ENCODE data around the gene CNTN4.

CNTN4 gene

DNA sequence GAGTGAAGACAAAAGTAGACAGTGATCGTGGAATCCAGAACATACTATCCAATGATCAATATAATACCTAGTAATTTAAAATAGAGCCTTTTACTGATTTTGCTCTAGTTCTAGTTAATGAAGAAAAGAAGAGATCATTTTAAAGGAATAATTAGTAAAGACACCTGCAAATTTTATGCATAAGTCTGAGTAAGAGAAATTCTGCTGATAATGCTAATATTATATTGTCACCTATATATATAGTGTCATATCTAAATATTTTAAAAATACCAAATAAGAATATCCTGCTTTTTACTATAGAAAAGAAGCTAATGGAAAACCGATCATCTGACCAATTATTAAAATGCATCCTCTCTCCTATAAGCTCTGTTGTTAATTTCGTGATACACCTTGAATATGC is 152.1 kb downstream of the CNTN4 start:
- H3K4me3 ChIP-seq (ENCODE audit: low read depth, low read length): no peak overlapping the region
- TF ChIP-seq, protein P1, sequence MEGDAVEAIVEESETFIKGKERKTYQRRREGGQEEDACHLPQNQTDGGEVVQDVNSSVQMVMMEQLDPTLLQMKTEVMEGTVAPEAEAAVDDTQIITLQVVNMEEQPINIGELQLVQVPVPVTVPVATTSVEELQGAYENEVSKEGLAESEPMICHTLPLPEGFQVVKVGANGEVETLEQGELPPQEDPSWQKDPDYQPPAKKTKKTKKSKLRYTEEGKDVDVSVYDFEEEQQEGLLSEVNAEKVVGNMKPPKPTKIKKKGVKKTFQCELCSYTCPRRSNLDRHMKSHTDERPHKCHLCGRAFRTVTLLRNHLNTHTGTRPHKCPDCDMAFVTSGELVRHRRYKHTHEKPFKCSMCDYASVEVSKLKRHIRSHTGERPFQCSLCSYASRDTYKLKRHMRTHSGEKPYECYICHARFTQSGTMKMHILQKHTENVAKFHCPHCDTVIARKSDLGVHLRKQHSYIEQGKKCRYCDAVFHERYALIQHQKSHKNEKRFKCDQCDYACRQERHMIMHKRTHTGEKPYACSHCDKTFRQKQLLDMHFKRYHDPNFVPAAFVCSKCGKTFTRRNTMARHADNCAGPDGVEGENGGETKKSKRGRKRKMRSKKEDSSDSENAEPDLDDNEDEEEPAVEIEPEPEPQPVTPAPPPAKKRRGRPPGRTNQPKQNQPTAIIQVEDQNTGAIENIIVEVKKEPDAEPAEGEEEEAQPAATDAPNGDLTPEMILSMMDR (IDR thresholded peaks at IDR 0.05; ENCODE audit: low read depth, low read length, missing control alignments): no peak
- no peak for DNase-seq (ENCODE audit: low read depth)

DNA sequence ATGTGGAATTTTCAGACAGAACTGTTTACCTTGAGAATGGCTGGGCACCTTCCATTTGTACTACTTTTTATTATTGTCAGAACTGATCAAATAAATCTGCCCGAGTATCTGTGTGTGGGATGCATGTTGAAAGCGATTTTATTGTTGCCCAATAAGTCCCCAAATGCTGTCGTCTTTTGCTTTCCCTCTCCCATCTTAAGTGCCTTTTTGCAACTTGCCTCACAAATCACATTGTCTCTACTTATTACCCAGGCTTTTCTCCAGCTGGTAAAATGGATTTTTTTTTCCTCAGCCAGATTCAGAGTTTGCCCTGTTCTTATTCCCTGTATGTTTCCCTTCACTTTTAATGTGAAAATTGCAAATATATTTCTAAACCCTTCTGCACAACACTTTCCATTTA is 163.1 kb downstream of the CNTN4 start:
- no peak for DNase-seq (ENCODE audit: low read depth)
- no peak overlapping the region for H3K4me3 ChIP-seq (ENCODE audit: low read depth, low read length)
- TF ChIP-seq, protein P1 (IDR thresholded peaks at IDR 0.05; ENCODE audit: low read depth, low read length, missing control alignments): no peak

DNA sequence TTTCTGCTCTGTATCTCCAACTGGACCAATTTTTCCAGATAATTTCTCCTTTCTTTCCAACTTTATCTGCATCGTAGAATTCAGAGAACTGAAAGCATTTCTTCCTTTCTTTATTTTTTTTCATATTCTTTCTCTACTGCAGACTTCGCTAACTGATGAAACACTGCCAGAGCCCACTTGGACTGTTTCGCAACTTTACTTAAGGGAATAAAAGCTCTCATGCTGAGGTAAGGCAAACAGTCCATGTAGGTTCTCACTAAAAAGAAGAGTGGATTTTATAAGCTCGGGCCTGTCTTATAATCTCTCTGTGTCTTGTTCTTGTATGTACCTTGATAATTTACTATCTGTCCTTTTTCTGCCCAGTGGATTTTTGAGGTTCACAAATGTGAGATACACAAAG is 163.5 kb downstream of the CNTN4 start:
- DNase-seq (ENCODE audit: low read depth): no peak
- H3K4me3 ChIP-seq (ENCODE audit: low read depth, low read length): no peak overlapping the region
- TF ChIP-seq, protein P1 (IDR thresholded peaks at IDR 0.05; ENCODE audit: low read depth, low read length, missing control alignments): no peak

DNA sequence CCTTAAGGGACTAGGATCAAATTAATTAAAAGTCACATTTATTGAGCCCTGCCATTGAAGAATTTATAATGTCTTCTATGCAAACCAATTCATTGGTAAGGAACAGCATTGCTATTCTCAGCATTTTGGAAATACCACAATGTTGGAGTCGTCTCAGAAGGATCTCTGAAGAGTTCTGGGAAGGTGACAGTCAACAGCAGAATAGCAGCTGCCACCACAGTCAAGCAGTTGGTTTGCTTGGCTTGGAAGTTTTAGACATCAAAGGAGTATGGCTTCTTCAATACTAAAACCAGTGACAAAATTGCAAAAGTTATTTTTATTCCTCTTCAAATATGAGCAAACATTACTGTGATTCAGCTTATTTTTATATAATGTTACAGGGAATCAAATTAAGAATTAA is 167.9 kb downstream of the CNTN4 start:
- no peak for DNase-seq (ENCODE audit: low read depth)
- no peak overlapping the region for H3K4me3 ChIP-seq (ENCODE audit: low read depth, low read length)
- TF ChIP-seq, protein P1 (IDR thresholded peaks at IDR 0.05; ENCODE audit: low read depth, low read length, missing control alignments): no peak

DNA sequence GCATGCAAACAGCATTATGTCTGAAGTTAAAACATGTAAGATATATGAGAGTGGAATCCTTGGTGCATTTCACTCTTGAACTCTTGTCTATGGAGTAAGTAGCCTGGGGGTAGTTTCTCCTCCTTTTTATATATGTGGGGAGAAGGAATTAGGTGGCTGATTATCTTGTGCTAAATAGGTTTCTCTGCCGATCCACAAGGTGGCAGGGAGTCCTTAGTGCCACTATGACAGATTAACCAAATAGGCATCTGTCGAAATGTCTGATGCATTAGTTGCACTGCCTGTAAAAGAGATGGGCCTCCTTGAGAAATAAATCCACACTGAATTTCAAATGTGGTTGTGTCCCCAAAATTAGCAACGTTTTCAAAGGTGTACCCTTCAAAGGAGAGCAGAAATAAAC is 170.1 kb downstream of the CNTN4 start:
- no peak overlapping the region for H3K4me3 ChIP-seq (ENCODE audit: low read depth, low read length)
- TF ChIP-seq, protein P1 (IDR thresholded peaks at IDR 0.05; ENCODE audit: low read depth, low read length, missing control alignments): no peak
- DNase-seq (ENCODE audit: low read depth): no peak

DNA sequence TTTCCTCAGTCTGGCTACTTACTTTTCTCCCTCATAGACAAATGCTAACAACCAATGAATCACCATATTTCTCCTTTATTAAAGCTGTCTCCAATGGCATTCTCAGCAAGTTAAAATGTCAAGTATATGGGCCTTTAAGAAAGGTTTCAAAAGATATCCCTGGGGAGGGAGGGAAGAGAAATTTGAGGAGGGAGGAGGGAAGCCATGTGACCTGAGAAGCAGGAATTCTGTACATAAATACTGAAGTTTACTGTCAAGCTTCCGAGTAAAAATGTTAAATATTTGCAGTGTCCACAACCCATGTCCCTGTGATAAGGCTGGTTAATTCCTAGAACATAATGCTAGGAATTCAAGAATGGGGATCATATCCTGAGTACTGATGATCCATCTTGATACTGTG is 175.9 kb downstream of the CNTN4 start:
- H3K4me3 ChIP-seq (ENCODE audit: low read depth, low read length): no peak overlapping the region
- TF ChIP-seq, protein P1 (IDR thresholded peaks at IDR 0.05; ENCODE audit: low read depth, low read length, missing control alignments): no peak
- DNase-seq (ENCODE audit: low read depth): no peak

DNA sequence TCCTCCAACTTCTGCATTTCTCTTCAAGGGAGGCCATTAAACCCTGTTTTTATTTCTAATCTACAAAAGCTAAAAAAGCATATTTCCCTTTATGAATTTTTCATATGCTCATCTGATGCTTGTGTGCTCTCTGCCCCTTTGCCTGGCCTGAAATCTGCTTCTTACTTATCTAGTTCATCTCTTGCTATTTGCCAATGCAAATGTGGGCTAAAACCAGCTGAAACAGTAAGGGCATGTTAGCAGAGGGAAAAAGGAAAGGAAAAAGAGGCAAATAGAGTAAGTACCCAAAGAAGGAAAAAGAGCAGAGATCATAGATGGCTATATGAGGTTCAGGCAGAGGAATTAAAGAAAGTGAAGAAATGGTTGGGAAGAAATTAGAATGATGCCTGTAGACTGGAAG is 185.2 kb downstream of the CNTN4 start:
- DNase-seq (ENCODE audit: low read depth): no peak
- no peak overlapping the region for H3K4me3 ChIP-seq (ENCODE audit: low read depth, low read length)
- TF ChIP-seq, protein P1 (IDR thresholded peaks at IDR 0.05; ENCODE audit: low read depth, low read length, missing control alignments): no peak
